ENCODE data around the gene TCEAL5.

- no peak for TF ChIP-seq CTCF (IDR thresholded peaks at IDR 0.05)
- TF ChIP-seq POLR2AphosphoS5 (IDR thresholded peaks at IDR 0.05): no peak
- no peak for TF ChIP-seq POLR2A (IDR thresholded peaks at IDR 0.05)
Observed at GRCh38 chrX:103236296-103236695, 40.3 kb downstream of the TCEAL5 start.
